ENCODE data around the gene SLC18A3. TPM values are rescaled to one million over a fixed set of nuclear protein-coding genes. Genes with fewer than 3 reads are reported as not detected.

The SLC18A3 gene
- total and polyA plus RNA-seq, 7 experiments from 2014 or later = not detected

DNA sequence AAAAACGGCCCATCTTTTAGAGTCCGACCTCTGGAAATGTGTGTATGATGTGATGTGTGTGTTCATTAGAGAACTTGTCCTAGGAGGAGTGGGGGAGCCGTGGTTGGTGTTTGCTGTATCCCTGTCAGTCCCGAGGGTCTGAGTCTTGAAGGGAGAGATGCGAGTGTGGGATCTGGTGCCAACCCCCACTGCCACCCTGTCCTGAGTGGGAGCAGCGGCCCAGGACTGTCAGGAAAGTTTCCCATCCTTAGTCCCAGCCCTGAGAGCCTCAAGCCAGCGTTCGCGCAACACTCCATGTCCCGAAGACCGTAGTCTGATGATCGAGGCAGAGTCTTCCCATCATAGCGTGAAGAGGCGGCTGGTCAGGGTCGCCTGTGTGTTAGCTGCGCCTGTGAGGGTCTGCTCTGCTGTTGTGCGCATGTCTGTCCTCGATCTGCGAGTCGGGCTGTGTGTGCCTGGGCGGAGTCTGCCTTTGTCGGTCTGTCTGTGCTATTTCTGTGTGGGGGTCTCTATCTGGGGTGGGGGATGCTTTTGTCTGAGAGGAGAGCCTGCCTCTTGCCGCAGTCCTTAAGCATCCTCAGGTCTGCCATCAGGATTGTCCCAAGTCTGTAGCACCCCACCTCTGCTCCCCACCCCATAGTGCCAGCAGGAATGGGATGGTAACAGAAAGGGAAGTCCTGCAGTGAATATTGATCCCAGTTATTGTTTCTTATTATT, 3.2 kb downstream of the SLC18A3 start:
- peaks cover 0 to 15% (median 7%) of the 10 kb centered on the region in 11 donors for H3K9me3 Mint-ChIP-seq
- H3K27me3 ChIP-seq (ENCODE audit: control insufficient read depth in 2 of 2, insufficient read depth in 2 of 2, low read length in 2 of 2) = peaks cover 5 to 9% of the 10 kb centered on the region in 2 donors
- H3K9me3 ChIP-seq (ENCODE audit: control insufficient read depth in 2 of 3, low read length in 3 of 3) = no peaks in the 10 kb centered on the region
- ChIA-PET CTCF (no interaction called here), POLR2A (no interaction called here)
- no peak overlapping the region for H3K4me3 ChIP-seq (ENCODE audit: low read length)
- H3K27me3 Mint-ChIP-seq = peaks cover 66 to 82% (median 81%) of the 10 kb centered on the region in 5 donors
- ATAC-seq = no peak
- no peak overlapping the region for H3K27ac ChIP-seq (ENCODE audit: low read depth, low read length)
- no peaks in the 10 kb centered on the region for H3K36me3 ChIP-seq (ENCODE audit: control insufficient read depth in 2 of 3, insufficient read depth in 3 of 3, low read length in 3 of 3)
- H3K4me1 Mint-ChIP-seq = peaks cover 3 to 26% (median 7%) of the 10 kb centered on the region in 7 donors
- H3K4me3 Mint-ChIP-seq = peak overlapping the region in 1 of 10 donors; percentile 7
- no peak for DNase-seq
- H3K36me3 Mint-ChIP-seq = peaks cover 0 to 8% (median 0%) of the 10 kb centered on the region in 5 donors
- intact Hi-C loops (cut with micrococcal nuclease) = no loop called here
- H3K4me1 ChIP-seq (ENCODE audit: control insufficient read depth in 2 of 2, insufficient read depth in 2 of 2, low read length in 2 of 2) = no peaks in the 10 kb centered on the region
- H3K27ac Mint-ChIP-seq = no peak overlapping the region

DNA sequence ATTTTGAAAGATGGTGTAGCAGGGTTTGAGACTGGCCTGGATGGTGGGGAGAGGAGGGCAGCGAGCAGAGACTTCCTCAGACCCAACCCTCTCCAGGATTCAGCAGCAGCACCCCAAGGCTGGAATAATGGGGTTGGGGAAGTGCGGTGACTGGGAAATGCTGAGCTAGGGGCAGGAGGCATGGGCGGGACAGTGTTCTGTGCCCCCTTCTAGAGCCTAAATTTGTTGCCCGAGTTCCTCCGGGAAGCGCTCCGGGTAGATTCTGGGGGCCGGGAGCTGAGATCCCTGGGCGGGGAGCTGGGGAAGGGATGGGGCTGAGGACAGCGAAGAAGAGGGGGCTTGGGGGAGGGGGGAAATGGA, 3.8 kb downstream of the SLC18A3 start, which contains the start of gene CHAT:
Gene CHAT, plus strand, starts transcription at position 156 of the 360 bp plus-strand sequence. Its CDS starts 153 bp downstream, at position 309.
- Mint-ChIP-seq H3K36me3 (peaks cover 0 to 8% (median 0%) of the 10 kb centered on the region in 5 donors), H3K27me3 (peaks cover 64 to 81% (median 76%) of the 10 kb centered on the region in 5 donors), H3K9me3 (peaks cover 0 to 11% (median 6%) of the 10 kb centered on the region in 11 donors), H3K4me1 (peaks cover 0 to 22% (median 5%) of the 10 kb centered on the region in 7 donors), H3K27ac (no peak within 1 kb of the TSS), H3K4me3 (peak within 1 kb of the TSS in 1 of 10 donors; percentile 7)
- no peaks in the 10 kb centered on the region for H3K9me3 ChIP-seq (ENCODE audit: control insufficient read depth in 2 of 3, low read length in 3 of 3)
- intact Hi-C loops (cut with micrococcal nuclease) = no loop called here
- H3K27ac ChIP-seq (ENCODE audit: low read depth, low read length) = no peak within 1 kb of the TSS
- no peaks in the 10 kb centered on the region for H3K36me3 ChIP-seq (ENCODE audit: control insufficient read depth in 2 of 3, insufficient read depth in 3 of 3, low read length in 3 of 3)
- no peak for ATAC-seq
- H3K4me3 ChIP-seq (ENCODE audit: low read length) = no peak within 1 kb of the TSS
- DNase-seq = no peak
- CTCF ChIA-PET = no interaction called here
- peaks cover 5 to 6% of the 10 kb centered on the region in 2 donors for H3K27me3 ChIP-seq (ENCODE audit: control insufficient read depth in 2 of 2, insufficient read depth in 2 of 2, low read length in 2 of 2)
- POLR2A ChIA-PET = no interaction called here
- H3K4me1 ChIP-seq (ENCODE audit: control insufficient read depth in 2 of 2, insufficient read depth in 2 of 2, low read length in 2 of 2) = no peaks in the 10 kb centered on the region

DNA sequence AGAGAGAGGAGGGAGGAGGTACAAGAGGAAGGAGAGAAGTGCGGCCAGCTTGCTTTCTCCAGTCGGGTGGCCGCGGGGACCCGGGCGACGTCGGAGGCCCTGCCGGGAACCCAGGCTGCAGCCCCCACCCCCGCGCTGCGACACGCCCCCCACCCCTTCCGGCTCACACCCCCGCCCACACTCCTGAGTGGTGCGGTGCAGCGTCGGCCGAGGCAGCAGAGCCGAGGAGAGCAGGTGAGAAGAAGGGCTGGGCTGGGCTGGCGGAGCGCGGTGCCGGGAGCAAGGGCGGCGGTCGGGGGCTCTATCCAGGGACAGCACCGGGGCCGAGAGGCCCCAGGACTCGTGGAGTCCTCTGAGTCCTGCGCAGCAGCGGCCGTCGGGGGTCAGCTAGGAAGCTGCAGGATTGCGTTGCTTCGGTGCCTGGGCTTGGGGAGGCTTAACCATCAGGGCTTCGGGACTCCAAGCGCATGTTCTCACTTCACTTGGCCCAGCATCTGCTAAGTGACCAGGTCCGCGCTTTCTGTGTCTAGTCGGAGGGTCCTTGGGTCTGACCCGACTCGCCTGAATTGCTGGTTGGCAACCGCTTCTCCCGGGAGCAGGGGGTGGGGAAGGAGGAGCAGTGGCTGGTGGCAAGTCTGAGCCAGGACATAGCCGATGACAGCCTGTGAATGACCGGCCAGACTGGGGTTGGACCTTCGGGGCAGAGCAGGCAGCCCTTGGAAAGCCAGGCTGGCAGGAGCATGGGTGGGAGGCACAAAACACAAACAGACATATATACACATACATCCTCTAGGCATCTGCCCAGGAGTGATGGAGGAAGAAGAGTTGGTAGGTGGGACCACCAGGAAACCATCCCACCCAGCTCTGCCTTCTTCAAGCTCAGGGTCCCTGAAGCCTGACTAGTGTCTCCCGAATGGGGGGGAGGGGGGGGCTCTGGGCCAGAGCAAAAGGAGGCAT, 4.4 kb downstream of the SLC18A3 start:
- no peak overlapping the region for H3K27ac Mint-ChIP-seq
- no peak overlapping the region for H3K4me3 ChIP-seq (ENCODE audit: low read length)
- CTCF ChIA-PET = no interaction called here
- no peak for ATAC-seq
- peaks cover 0 to 20% (median 5%) of the 10 kb centered on the region in 7 donors for H3K4me1 Mint-ChIP-seq
- peaks cover 67 to 83% (median 73%) of the 10 kb centered on the region in 5 donors for H3K27me3 Mint-ChIP-seq
- peaks cover 0 to 8% (median 0%) of the 10 kb centered on the region in 5 donors for H3K36me3 Mint-ChIP-seq
- POLR2A ChIA-PET = no interaction called here
- no peak for DNase-seq
- no peaks in the 10 kb centered on the region for H3K36me3 ChIP-seq (ENCODE audit: control insufficient read depth in 2 of 3, insufficient read depth in 3 of 3, low read length in 3 of 3)
- peaks cover 5 to 6% of the 10 kb centered on the region in 2 donors for H3K27me3 ChIP-seq (ENCODE audit: control insufficient read depth in 2 of 2, insufficient read depth in 2 of 2, low read length in 2 of 2)
- no peaks in the 10 kb centered on the region for H3K9me3 ChIP-seq (ENCODE audit: control insufficient read depth in 2 of 3, low read length in 3 of 3)
- no peak overlapping the region for H3K27ac ChIP-seq (ENCODE audit: low read depth, low read length)
- H3K4me3 Mint-ChIP-seq = no peak overlapping the region
- no peaks in the 10 kb centered on the region for H3K4me1 ChIP-seq (ENCODE audit: control insufficient read depth in 2 of 2, insufficient read depth in 2 of 2, low read length in 2 of 2)
- intact Hi-C loops (cut with micrococcal nuclease) = no loop called here
- H3K9me3 Mint-ChIP-seq = peaks cover 0 to 11% (median 6%) of the 10 kb centered on the region in 11 donors

DNA sequence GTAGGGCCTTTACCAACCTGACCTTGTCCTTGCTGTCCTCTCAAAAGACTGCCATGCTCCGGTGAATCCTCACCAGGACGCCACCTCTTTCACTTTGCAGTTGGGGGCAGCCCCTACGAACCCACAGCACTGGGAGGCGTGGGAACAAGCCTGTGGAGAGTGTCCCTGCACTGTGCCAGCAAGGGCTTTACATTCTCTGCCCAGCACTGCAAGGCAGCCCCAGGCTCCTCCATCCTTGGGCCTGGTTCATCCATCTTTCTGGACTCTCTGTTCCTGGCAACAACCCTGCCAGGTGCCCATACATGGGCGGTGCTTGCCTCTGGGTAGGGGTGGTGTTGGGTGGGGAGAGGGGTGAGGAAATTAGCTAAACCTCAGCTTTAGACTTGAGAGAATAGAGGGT, 5.1 kb downstream of the SLC18A3 start:
- Histone ChIP-seq H3K36me3 (ENCODE audit: control insufficient read depth in 2 of 3, insufficient read depth in 3 of 3, low read length in 3 of 3) (no peaks in the 10 kb centered on the region), H3K27me3 (ENCODE audit: control insufficient read depth in 2 of 2, insufficient read depth in 2 of 2, low read length in 2 of 2) (peaks cover 5 to 6% of the 10 kb centered on the region in 2 donors), H3K4me1 (ENCODE audit: control insufficient read depth in 2 of 2, insufficient read depth in 2 of 2, low read length in 2 of 2) (no peaks in the 10 kb centered on the region), H3K4me3 (ENCODE audit: low read length) (no peak overlapping the region), H3K9me3 (ENCODE audit: control insufficient read depth in 2 of 3, low read length in 3 of 3) (no peaks in the 10 kb centered on the region), H3K27ac (ENCODE audit: low read depth, low read length) (no peak overlapping the region)
- Mint-ChIP-seq H3K9me3 (peaks cover 0 to 11% (median 6%) of the 10 kb centered on the region in 11 donors), H3K36me3 (peaks cover 0 to 8% (median 0%) of the 10 kb centered on the region in 5 donors), H3K4me3 (no peak overlapping the region), H3K4me1 (peaks cover 0 to 20% (median 5%) of the 10 kb centered on the region in 7 donors), H3K27ac (no peak overlapping the region), H3K27me3 (peaks cover 66 to 90% (median 73%) of the 10 kb centered on the region in 5 donors)
- ATAC-seq (no peak), DNase-seq (no peak)
- CTCF ChIA-PET = no interaction called here
- intact Hi-C loops (cut with micrococcal nuclease) = no loop called here
- POLR2A ChIA-PET = no interaction called here

DNA sequence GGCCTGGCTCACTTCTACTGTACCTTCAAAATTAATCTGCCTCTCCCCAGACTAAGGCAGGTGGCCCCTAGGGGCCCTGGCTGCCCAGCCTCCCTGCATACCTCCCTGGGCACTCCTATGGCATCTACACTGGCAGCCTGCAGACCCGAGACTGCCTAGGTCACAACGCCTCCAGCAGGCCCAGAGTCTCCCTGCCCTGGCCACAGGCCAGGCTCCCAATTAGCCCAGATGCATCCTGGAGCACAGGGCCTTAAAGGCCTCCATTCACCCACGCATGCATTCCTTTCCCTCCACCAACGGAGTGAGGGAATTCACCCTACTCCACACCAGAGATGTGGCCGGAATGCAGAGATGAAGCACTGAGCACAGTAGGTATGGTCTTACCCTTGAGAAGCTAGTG, 5.6 kb downstream of the SLC18A3 start:
- Mint-ChIP-seq H3K27me3 (peaks cover 66 to 93% (median 73%) of the 10 kb centered on the region in 5 donors), H3K36me3 (peaks cover 0 to 8% (median 0%) of the 10 kb centered on the region in 5 donors), H3K9me3 (peaks cover 0 to 11% (median 6%) of the 10 kb centered on the region in 11 donors), H3K4me3 (no peak overlapping the region), H3K27ac (no peak overlapping the region), H3K4me1 (peaks cover 0 to 20% (median 5%) of the 10 kb centered on the region in 7 donors)
- Histone ChIP-seq H3K4me3 (ENCODE audit: low read length) (no peak overlapping the region), H3K9me3 (ENCODE audit: control insufficient read depth in 2 of 3, low read length in 3 of 3) (no peaks in the 10 kb centered on the region), H3K36me3 (ENCODE audit: control insufficient read depth in 2 of 3, insufficient read depth in 3 of 3, low read length in 3 of 3) (no peaks in the 10 kb centered on the region), H3K27me3 (ENCODE audit: control insufficient read depth in 2 of 2, insufficient read depth in 2 of 2, low read length in 2 of 2) (peaks cover 5 to 6% of the 10 kb centered on the region in 2 donors), H3K27ac (ENCODE audit: low read depth, low read length) (no peak overlapping the region), H3K4me1 (ENCODE audit: control insufficient read depth in 2 of 2, insufficient read depth in 2 of 2, low read length in 2 of 2) (no peaks in the 10 kb centered on the region)
- ATAC-seq = no peak
- intact Hi-C loops (cut with micrococcal nuclease) = no loop called here
- CTCF ChIA-PET = no interaction called here
- DNase-seq = no peak
- POLR2A ChIA-PET = no interaction called here

DNA sequence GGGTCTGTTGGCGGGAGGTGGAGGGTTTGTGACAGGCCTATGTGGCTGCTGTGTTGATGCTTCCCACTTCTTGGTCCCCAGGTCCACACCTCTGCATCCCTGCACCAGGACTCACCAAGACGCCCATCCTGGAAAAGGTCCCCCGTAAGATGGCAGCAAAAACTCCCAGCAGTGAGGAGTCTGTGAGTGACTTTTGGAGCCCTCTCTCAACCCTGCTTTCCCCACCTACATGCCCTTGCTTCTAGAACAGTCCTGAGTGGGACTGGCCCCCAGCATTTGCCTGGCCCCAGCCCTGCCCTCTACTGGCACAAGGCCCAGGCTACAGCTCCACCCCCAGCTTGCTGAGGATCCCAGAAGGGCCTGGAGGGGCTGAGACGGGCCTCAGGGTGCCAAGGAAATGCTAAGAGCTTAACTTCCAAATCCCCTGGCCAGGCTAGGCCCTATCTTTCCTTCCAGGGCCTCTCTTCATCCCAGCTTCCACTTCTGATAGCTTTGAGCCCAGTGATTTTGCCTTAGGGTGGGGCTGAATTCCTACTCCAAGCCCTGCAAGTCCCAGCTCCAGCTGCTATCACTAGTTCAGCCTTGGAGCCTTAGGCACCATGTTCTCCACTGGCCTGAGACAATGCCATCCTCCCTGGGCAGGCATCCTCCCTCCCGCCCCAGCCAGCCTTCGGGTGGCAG, 6.5 kb downstream of the SLC18A3 start:
- no peak for DNase-seq
- H3K4me1 ChIP-seq (ENCODE audit: control insufficient read depth in 2 of 2, insufficient read depth in 2 of 2, low read length in 2 of 2) = no peaks in the 10 kb centered on the region
- Mint-ChIP-seq H3K4me3 (no peak overlapping the region), H3K27me3 (peaks cover 58 to 88% (median 67%) of the 10 kb centered on the region in 5 donors), H3K9me3 (peaks cover 0 to 11% (median 6%) of the 10 kb centered on the region in 11 donors), H3K27ac (no peak overlapping the region), H3K36me3 (peaks cover 0 to 8% (median 0%) of the 10 kb centered on the region in 5 donors), H3K4me1 (peaks cover 0 to 20% (median 5%) of the 10 kb centered on the region in 7 donors)
- no peaks in the 10 kb centered on the region for H3K36me3 ChIP-seq (ENCODE audit: control insufficient read depth in 2 of 3, insufficient read depth in 3 of 3, low read length in 3 of 3)
- ChIA-PET CTCF (no interaction called here), POLR2A (no interaction called here)
- H3K27me3 ChIP-seq (ENCODE audit: control insufficient read depth in 2 of 2, insufficient read depth in 2 of 2, low read length in 2 of 2) = peaks cover 5 to 6% of the 10 kb centered on the region in 2 donors
- intact Hi-C loops (cut with micrococcal nuclease) = no loop called here
- H3K27ac ChIP-seq (ENCODE audit: low read depth, low read length) = no peak overlapping the region
- H3K9me3 ChIP-seq (ENCODE audit: control insufficient read depth in 2 of 3, low read length in 3 of 3) = no peaks in the 10 kb centered on the region
- H3K4me3 ChIP-seq (ENCODE audit: low read length) = no peak overlapping the region
- no peak for ATAC-seq

Measured in naive thymus-derived CD4-positive, alpha-beta T cell (primary cell).